CD4-positive, CD25-positive, alpha-beta regulatory T cell (primary cell): Measurements from ENCODE around the gene FBXO33. TPM values are rescaled to one million over a fixed set of nuclear protein-coding genes. Genes with fewer than 3 reads are reported as not detected.

Source experiments
- ATAC-seq, 2 donors: fragments of 150-1000 bp; cut with Tn5 transposase; one replicate each; pipeline ENCODE4 v1.10.0; 2021; ENCODE audit warnings: low read depth in 2 of 2, moderate number of reproducible peaks in 2 of 2, moderate library complexity in 1 of 2
- DNase-seq, 3 donors: peaks; one replicate each; pipeline versions ENCODE4 v3.0.0 to v3.0.0-alpha.2; 2012 to 2022; ENCODE audit warnings: mixed read lengths in 1 of 3
- H3K27ac ChIP-seq: one replicate; pipeline ENCODE4 v1.7.0; 2013; ENCODE audit warnings: mild to moderate bottlenecking, low read length; ENCODE audit not compliant: insufficient read depth, poor library complexity, severe bottlenecking
- H3K27me3 ChIP-seq: one replicate; pipeline ENCODE4 v1.7.0; 2013; ENCODE audit warnings: low read length; ENCODE audit not compliant: control insufficient read depth, insufficient read depth
- H3K36me3 ChIP-seq: one replicate; pipeline ENCODE4 v1.7.0; 2013; ENCODE audit warnings: mild to moderate bottlenecking, low read length, moderate library complexity; ENCODE audit not compliant: control insufficient read depth, insufficient read depth
- H3K4me1 ChIP-seq: 2 replicates; pipeline ENCODE4 v1.7.0; 2013; ENCODE audit warnings: mild to moderate bottlenecking, low read length; ENCODE audit not compliant: insufficient read depth, control insufficient read depth, poor library complexity, severe bottlenecking
- H3K4me3 ChIP-seq: one replicate; pipeline ENCODE4 v1.7.0; 2013; ENCODE audit warnings: low read depth, mild to moderate bottlenecking, low read length, moderate library complexity
- H3K9me3 ChIP-seq, 2 experiments: 1 replicate in 1 of 2; 2 replicates in 1 of 2; pipeline ENCODE4 v1.7.0; 2013; ENCODE audit warnings: low read length in 2 of 2, mild to moderate bottlenecking in 1 of 2, moderate library complexity in 1 of 2; ENCODE audit not compliant: control insufficient read depth in 2 of 2
- H3K27ac Mint-ChIP-seq, 3 donors: one replicate each; pipeline ENCODE4 v1.8.0; 2020 to 2022; ENCODE audit warnings: mild to moderate bottlenecking in 3 of 3, mixed read lengths in 3 of 3, moderate library complexity in 2 of 3
- H3K27me3 Mint-ChIP-seq: one replicate; pipeline ENCODE4 v1.8.0; 2022; ENCODE audit warnings: mild to moderate bottlenecking, mixed read lengths
- H3K36me3 Mint-ChIP-seq: one replicate; pipeline ENCODE4 v1.8.0; 2020; ENCODE audit warnings: mixed read lengths
- H3K4me1 Mint-ChIP-seq, 4 donors: one replicate each; pipeline ENCODE4 v1.8.0; 2020 to 2022; ENCODE audit warnings: mixed read lengths in 4 of 4, mild to moderate bottlenecking in 1 of 4
- H3K4me3 Mint-ChIP-seq, 4 donors: one replicate each; pipeline ENCODE4 v1.8.0; 2020 to 2022; ENCODE audit warnings: mild to moderate bottlenecking in 4 of 4, mixed read lengths in 4 of 4, moderate library complexity in 3 of 4
- H3K9me3 Mint-ChIP-seq, 7 donors: one replicate each; pipeline ENCODE4 v1.8.0; 2020 to 2022; ENCODE audit warnings: mixed read lengths in 7 of 7, mild to moderate bottlenecking in 3 of 7, moderate library complexity in 2 of 7
- polyA plus RNA-seq, 4 donors: library from polyadenylated mRNA; unstranded; fragments of 300-500 nt; fragmentation: Illumina TruSeq; gene quantifications; one replicate each; pipeline ENCODE4 v1.2.3, GENCODE V29; 2021
- total RNA-seq: library from RNA; stranded (reverse); gene quantifications from one replicate; pipeline ENCODE4 v1.2.3, GENCODE V29; 2022

The FBXO33 gene
- total and polyA plus RNA-seq, 5 donors from 2014 or later, result 16.0 to 59.9 (median 18.6) TPM

- Histone ChIP-seq H3K36me3 (no peaks in the 10 kb centered on the region), H3K9me3 (no peaks in the 10 kb centered on the region), H3K4me3 (no peak overlapping the region), H3K4me1 (no peaks in the 10 kb centered on the region), H3K27me3 (no peaks in the 10 kb centered on the region), H3K27ac (no peak overlapping the region)
- Mint-ChIP-seq H3K9me3 (peaks cover 0 to 4% (median 2%) of the 10 kb centered on the region in 7 donors), H3K27me3 (peaks cover 4% of the 10 kb centered on the region), H3K27ac (no peak overlapping the region), H3K4me3 (no peak overlapping the region), H3K4me1 (no peaks in the 10 kb centered on the region), H3K36me3 (no peaks in the 10 kb centered on the region)
- DNase-seq (no peak), ATAC-seq (no peak)
These were observed 8.7 kb upstream of the FBXO33 start for GRCh38 chr14:39440975-39441374.

- Histone ChIP-seq H3K9me3 (no peaks in the 10 kb centered on the region), H3K4me3 (no peak overlapping the region), H3K36me3 (no peaks in the 10 kb centered on the region), H3K27ac (no peak overlapping the region), H3K4me1 (peaks cover 21% of the 10 kb centered on the region), H3K27me3 (no peaks in the 10 kb centered on the region)
- H3K27me3 Mint-ChIP-seq, result peaks cover 4% of the 10 kb centered on the region
- H3K27ac Mint-ChIP-seq, result no peak overlapping the region
- peaks cover 11 to 21% (median 17%) of the 10 kb centered on the region in 4 donors for H3K4me1 Mint-ChIP-seq
- H3K9me3 Mint-ChIP-seq, result peaks cover 0 to 2% (median 0%) of the 10 kb centered on the region in 7 donors
- DNase-seq, result no peak
- peaks cover 5% of the 10 kb centered on the region for H3K36me3 Mint-ChIP-seq
- ATAC-seq, result no peak
- peak overlapping the region in 1 of 4 donors; percentile 3 for H3K4me3 Mint-ChIP-seq
These were observed 3.0 kb upstream of the FBXO33 start for GRCh38 chr14:39435241-39435640.

DNA sequence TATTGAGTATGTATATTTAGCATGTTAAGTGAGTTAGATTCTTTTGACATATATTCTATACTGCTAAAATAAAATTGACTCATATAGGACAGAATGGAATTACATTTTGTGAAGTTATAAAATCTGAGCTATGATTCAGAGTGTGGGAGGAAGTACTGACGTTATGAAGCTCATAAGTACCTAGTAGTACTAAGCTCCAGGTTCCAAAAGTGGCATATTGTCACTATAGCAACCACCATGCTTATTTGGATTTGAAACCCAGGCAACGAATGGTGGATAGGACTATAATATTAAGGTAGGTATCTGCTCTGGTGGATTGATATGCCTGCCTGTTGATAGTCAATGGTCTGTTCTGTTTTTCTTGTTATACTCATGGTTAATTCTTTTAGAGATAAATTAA lies 2.2 kb upstream of the FBXO33 start:
- H3K27ac ChIP-seq, result no peak overlapping the region
- H3K27me3 ChIP-seq, result no peaks in the 10 kb centered on the region
- peaks cover 4% of the 10 kb centered on the region for H3K27me3 Mint-ChIP-seq
- H3K9me3 Mint-ChIP-seq, result peaks cover 0 to 2% (median 0%) of the 10 kb centered on the region in 7 donors
- ATAC-seq (no peak), DNase-seq (no peak)
- no peak overlapping the region for H3K27ac Mint-ChIP-seq
- H3K36me3 Mint-ChIP-seq, result peaks cover 5% of the 10 kb centered on the region
- no peaks in the 10 kb centered on the region for H3K9me3 ChIP-seq
- H3K36me3 ChIP-seq, result no peaks in the 10 kb centered on the region
- peaks cover 30% of the 10 kb centered on the region for H3K4me1 ChIP-seq
- no peak overlapping the region for H3K4me3 ChIP-seq
- peaks cover 15 to 30% (median 23%) of the 10 kb centered on the region in 4 donors for H3K4me1 Mint-ChIP-seq
- H3K4me3 Mint-ChIP-seq, result peak overlapping the region in 1 of 4 donors; percentile 33

DNA sequence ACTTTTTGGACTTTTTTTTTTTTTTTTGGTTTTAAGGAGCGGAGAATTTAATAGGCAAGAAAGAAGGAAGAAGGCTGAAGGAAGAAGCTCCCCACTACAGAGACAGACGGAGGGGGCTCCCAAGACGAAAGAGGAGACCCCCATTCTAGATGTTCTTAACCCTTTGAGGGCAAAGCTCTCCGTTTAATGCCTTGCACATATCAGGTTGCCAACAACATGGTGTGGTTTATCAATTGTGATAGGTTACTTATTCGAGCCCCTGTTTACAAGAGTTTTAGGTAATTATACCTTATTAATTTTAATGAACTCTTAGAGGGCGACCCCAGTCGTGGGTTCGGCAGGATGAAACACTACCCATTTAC lies 1.2 kb upstream of the FBXO33 start:
- peak overlapping the region; percentile 94 to 99 (median 99) for H3K4me3 Mint-ChIP-seq
- peaks cover 39% of the 10 kb centered on the region for H3K4me1 ChIP-seq
- no peaks in the 10 kb centered on the region for H3K36me3 ChIP-seq
- H3K27me3 Mint-ChIP-seq, result peaks cover 4% of the 10 kb centered on the region
- no peaks in the 10 kb centered on the region for H3K9me3 ChIP-seq
- no peaks in the 10 kb centered on the region for H3K27me3 ChIP-seq
- peaks cover 0 to 2% (median 0%) of the 10 kb centered on the region in 7 donors for H3K9me3 Mint-ChIP-seq
- H3K4me1 Mint-ChIP-seq, result peaks cover 25 to 40% (median 31%) of the 10 kb centered on the region in 4 donors
- H3K27ac Mint-ChIP-seq, result peak overlapping the region; percentile 90 to 100 (median 97)
- DNase-seq, result no peak
- H3K27ac ChIP-seq, result peak overlapping the region; percentile 99
- peak overlapping the region; percentile 85 for H3K4me3 ChIP-seq
- ATAC-seq, result no peak
- H3K36me3 Mint-ChIP-seq, result peaks cover 5% of the 10 kb centered on the region

- Histone ChIP-seq H3K36me3 (no peaks in the 10 kb centered on the region), H3K4me3 (peak overlapping the region; percentile 85), H3K27me3 (no peaks in the 10 kb centered on the region), H3K4me1 (peaks cover 45% of the 10 kb centered on the region), H3K27ac (peak overlapping the region; percentile 99), H3K9me3 (no peaks in the 10 kb centered on the region)
- ATAC-seq, result peak; percentile 30 to 40
- Mint-ChIP-seq H3K4me3 (peak overlapping the region; percentile 94 to 99 (median 99)), H3K9me3 (peaks cover 0 to 2% (median 0%) of the 10 kb centered on the region in 7 donors), H3K27ac (peak overlapping the region; percentile 90 to 100 (median 97)), H3K27me3 (peaks cover 4% of the 10 kb centered on the region), H3K36me3 (peaks cover 5% of the 10 kb centered on the region), H3K4me1 (peaks cover 27 to 44% (median 37%) of the 10 kb centered on the region in 4 donors)
- DNase-seq, result peak in 2 of 3 donors; percentile 36 to 78
These were observed 602 bp upstream of the FBXO33 start for GRCh38 chr14:39432619-39433451.

GRCh38 chr14:39431416-39432178 lies 636 bp downstream of the FBXO33 start:
- H3K4me3 ChIP-seq, result peak overlapping the region; percentile 96
- ATAC-seq (peak; percentile 2), DNase-seq (peak; percentile 35 to 77 (median 53))
- H3K27ac ChIP-seq, result peak overlapping the region; percentile 99
- H3K27me3 Mint-ChIP-seq, result peaks cover 4% of the 10 kb centered on the region
- H3K4me1 Mint-ChIP-seq, result peaks cover 36 to 55% (median 45%) of the 10 kb centered on the region in 4 donors
- H3K36me3 ChIP-seq, result no peaks in the 10 kb centered on the region
- peaks cover 0 to 2% (median 0%) of the 10 kb centered on the region in 7 donors for H3K9me3 Mint-ChIP-seq
- H3K4me1 ChIP-seq, result peaks cover 56% of the 10 kb centered on the region
- peaks cover 5% of the 10 kb centered on the region for H3K36me3 Mint-ChIP-seq
- H3K27ac Mint-ChIP-seq, result peak overlapping the region; percentile 100
- H3K4me3 Mint-ChIP-seq, result peak overlapping the region; percentile 94 to 100 (median 100)
- H3K27me3 ChIP-seq, result no peaks in the 10 kb centered on the region
- H3K9me3 ChIP-seq, result no peaks in the 10 kb centered on the region

GRCh38 chr14:39430762-39431415 lies 1.3 kb downstream of the FBXO33 start:
- no peak for DNase-seq

More at GRCh38 chr14:39430762-39431415, 1.3 kb downstream of the FBXO33 start:
- Mint-ChIP-seq H3K9me3 (peaks cover 0 to 2% (median 0%) of the 10 kb centered on the region in 7 donors), H3K27me3 (peaks cover 4% of the 10 kb centered on the region), H3K4me3 (peak overlapping the region; percentile 94 to 100 (median 100)), H3K4me1 (peaks cover 41 to 60% (median 51%) of the 10 kb centered on the region in 4 donors), H3K27ac (peak overlapping the region; percentile 78 to 100 (median 99)), H3K36me3 (peaks cover 5% of the 10 kb centered on the region)
- peak overlapping the region; percentile 96 for H3K4me3 ChIP-seq
- H3K4me1 ChIP-seq, result peaks cover 56% of the 10 kb centered on the region
- H3K9me3 ChIP-seq, result no peaks in the 10 kb centered on the region
- peak overlapping the region; percentile 99 for H3K27ac ChIP-seq
- no peaks in the 10 kb centered on the region for H3K27me3 ChIP-seq
- ATAC-seq, result no peak
- H3K36me3 ChIP-seq, result no peaks in the 10 kb centered on the region
